SK-N-SH (cell line): Measurements from ENCODE around the gene UBE3C. TPM values are rescaled to one million over a fixed set of nuclear protein-coding genes. Genes with fewer than 3 reads are reported as not detected.

Experiments used
- CTCF ChIA-PET: fragments of 300-600, 350-600 bp; formaldehyde crosslinking; extraction: SDS; loops from one replicate; lab custom pipeline; 2021; lab: Yijun Ruan, JAX
- POLR2A ChIA-PET: fragments of 350-600 bp; sonication (Branson Sonifier 250); formaldehyde crosslinking; extraction: SDS; loops from one replicate; lab custom pipeline; 2020; ENCODE audit warnings: antibody characterized with exemption, inconsistent platforms; lab: Yijun Ruan, JAX
- DNase-seq: peaks from one replicate; pipeline ENCODE4 v3.0.0; 2012
- H2AFZ ChIP-seq: fragments of 200-600 bp; sonication (generic); 2 replicates; pipeline ENCODE4 v1.8.1; 2016; ENCODE audit warnings: antibody characterized with exemption, mild to moderate bottlenecking, low read depth
- H3F3A ChIP-seq: fragments of 200-600 bp; sonication (generic); replicated peaks from 2 replicates; pipeline ENCODE3; 2016; ENCODE audit warnings: antibody characterized with exemption, mild to moderate bottlenecking; ENCODE audit not compliant: insufficient read depth
- H3K27ac ChIP-seq, 2 experiments: fragments of 200-500 bp in 1 of 2; fragments of 200-600 bp in 1 of 2; sonication (Bioruptor generic) in 1 of 2; sonication (generic), shearing (Covaris generic) in 1 of 2; 2 replicates each; pipeline versions ENCODE4 v1.5.1 to v1.6.1; 2014 to 2016; ENCODE audit warnings: low read depth in 2 of 2, inconsistent platforms in 1 of 2, low read length in 1 of 2, mild to moderate bottlenecking in 1 of 2, mixed read lengths in 1 of 2
- H3K27me3 ChIP-seq: fragments of 200-600 bp; sonication (generic), shearing (Covaris generic); 2 replicates; pipeline ENCODE4 v1.6.1; 2016; ENCODE audit warnings: mixed run types; ENCODE audit not compliant: insufficient read depth
- H3K36me3 ChIP-seq, 2 experiments: fragments of 200-500 bp in 1 of 2; fragments of 200-600 bp in 1 of 2; sonication (Bioruptor generic) in 1 of 2; sonication (generic) in 1 of 2; replicated peaks in 1 of 2; 2 replicates each; pipeline versions ENCODE3 to v1.5.1; 2014 to 2016; ENCODE audit warnings: low read length in 1 of 2, mild to moderate bottlenecking in 1 of 2; ENCODE audit not compliant: insufficient read depth in 2 of 2, control insufficient read depth in 1 of 2
- H3K4me1 ChIP-seq, 2 experiments: fragments of 200-500 bp in 1 of 2; fragments of 200-600 bp in 1 of 2; sonication (Bioruptor generic) in 1 of 2; sonication (generic), shearing (Covaris generic) in 1 of 2; 2 replicates each; pipeline versions ENCODE4 v1.5.1 to v1.6.1; 2014 to 2016; ENCODE audit warnings: low read depth in 1 of 2, low read length in 1 of 2, mixed run types in 1 of 2; ENCODE audit not compliant: insufficient read depth in 2 of 2, control insufficient read depth in 1 of 2
- H3K4me2 ChIP-seq: fragments of 200-600 bp; sonication (generic), shearing (Covaris generic); 2 replicates; pipeline ENCODE4 v1.6.1; 2017; ENCODE audit warnings: mixed run types
- H3K4me3 ChIP-seq, 2 experiments: fragments of 200-500 bp in 1 of 2; fragments of 200-600 bp in 1 of 2; sonication (Bioruptor generic) in 1 of 2; sonication (generic), shearing (Covaris generic) in 1 of 2; 2 replicates each; pipeline versions ENCODE4 v1.5.1 to v1.8.1; 2014 to 2016; ENCODE audit warnings: low read depth in 2 of 2, inconsistent platforms in 1 of 2, low read length in 1 of 2, mild to moderate bottlenecking in 1 of 2, mixed read lengths in 1 of 2, moderate library complexity in 1 of 2
- H3K79me2 ChIP-seq: fragments of 200-600 bp; sonication (generic); 2 replicates; pipeline ENCODE4 v1.8.1; 2017; ENCODE audit warnings: mild to moderate bottlenecking; ENCODE audit not compliant: insufficient read depth
- H3K9ac ChIP-seq: fragments of 200-600 bp; sonication (generic); 2 replicates; pipeline ENCODE4 v1.6.1; 2017; ENCODE audit warnings: mixed run types
- H3K9me2 ChIP-seq: fragments of 200-600 bp; sonication (generic); 2 replicates; pipeline ENCODE4 v1.6.1; 2017; ENCODE audit warnings: mixed run types
- H3K9me3 ChIP-seq: fragments of 200-600 bp; sonication (generic); 2 replicates; pipeline ENCODE4 v1.6.1; 2017; ENCODE audit warnings: mixed run types, mild to moderate bottlenecking, moderate library complexity
- H4K20me1 ChIP-seq: fragments of 200-600 bp; sonication (generic); 2 replicates; pipeline ENCODE4 v1.6.1; 2017; ENCODE audit warnings: mild to moderate bottlenecking, mixed run types; ENCODE audit not compliant: insufficient read depth
- ELF1 ChIP-seq: IDR thresholded peaks from 2 replicates; pipeline ENCODE4 v1.4.0; 2012
- EZH2phosphoT487 ChIP-seq: fragments of 200-600 bp; sonication (generic); IDR thresholded peaks from 2 replicates; pipeline ENCODE4 v1.6.1; 2017; ENCODE audit warnings: low read depth, mixed run types, mild to moderate bottlenecking, antibody characterized with exemption, moderate library complexity, borderline replicate concordance
- FOSL2 ChIP-seq: IDR thresholded peaks from 2 replicates; pipeline ENCODE4 v1.4.0; 2012; ENCODE audit warnings: low read depth, mild to moderate bottlenecking, moderate library complexity, borderline replicate concordance
- FOXJ3 ChIP-seq: sonication (generic); formaldehyde crosslinking; IDR thresholded peaks from 2 replicates; pipeline ENCODE4 v1.5.1; 2020; ENCODE audit warnings: mild to moderate bottlenecking, missing genetic modification reagents
- FOXM1 ChIP-seq: IDR thresholded peaks from 2 replicates; pipeline ENCODE4 v1.4.0; 2012; ENCODE audit warnings: low read depth, mild to moderate bottlenecking
- GABPA ChIP-seq: IDR thresholded peaks from 2 replicates; pipeline ENCODE4 v1.4.0; 2012; ENCODE audit warnings: low read depth, mild to moderate bottlenecking
- NFIC ChIP-seq: IDR thresholded peaks from 2 replicates; pipeline ENCODE4 v1.4.0; 2012; ENCODE audit warnings: borderline replicate concordance
- PBX3 ChIP-seq: IDR thresholded peaks from 2 replicates; pipeline ENCODE4; 2012
- POLR2AphosphoS5 ChIP-seq: IDR thresholded peaks from 2 replicates; pipeline ENCODE4 v1.6.1; 2012; ENCODE audit warnings: low read depth, low read length
- REST ChIP-seq: IDR thresholded peaks from 2 replicates; pipeline ENCODE4 v1.6.1; 2012; ENCODE audit warnings: mild to moderate bottlenecking, low read depth, low read length, moderate library complexity
- RFX5 ChIP-seq: IDR thresholded peaks from 2 replicates; pipeline ENCODE4 v1.6.1; 2012; ENCODE audit warnings: mild to moderate bottlenecking, improper control_type of control experiment, low read length
- RXRA ChIP-seq: IDR thresholded peaks from 2 replicates; pipeline ENCODE4 v1.4.0; 2012; ENCODE audit warnings: low read depth, mild to moderate bottlenecking, borderline replicate concordance
- SIN3A ChIP-seq: IDR thresholded peaks from 2 replicates; pipeline ENCODE4 v1.6.1; 2012; ENCODE audit warnings: low read depth, mild to moderate bottlenecking, low read length, moderate library complexity, borderline replicate concordance
- SMC3 ChIP-seq: IDR thresholded peaks from 2 replicates; pipeline ENCODE4 v1.6.1; 2012; ENCODE audit warnings: low read depth, low read length, improper control_type of control experiment
- TCF12 ChIP-seq: IDR thresholded peaks from 2 replicates; pipeline ENCODE4 v1.4.0; 2012
- TEAD4 ChIP-seq: IDR thresholded peaks from 2 replicates; pipeline ENCODE4 v1.4.0; 2012; ENCODE audit warnings: mild to moderate bottlenecking, borderline replicate concordance; ENCODE audit not compliant: insufficient read depth
- USF1 ChIP-seq: IDR thresholded peaks from 2 replicates; pipeline ENCODE4 v1.4.0; 2012; ENCODE audit warnings: low read depth, borderline replicate concordance
- YY1 ChIP-seq: IDR thresholded peaks from 2 replicates; pipeline ENCODE4 v1.4.0; 2012; ENCODE audit warnings: low read depth, mild to moderate bottlenecking
- ZBTB33 ChIP-seq: IDR thresholded peaks from 2 replicates; pipeline ENCODE4 v1.4.0; 2012; ENCODE audit warnings: low read depth, borderline replicate concordance
- WGBS: methylation state at CpG from one replicate; pipeline ENCODE4 v1.1.6; 2017; ENCODE audit warnings: low lambda C conversion rate; 5-methylcytosine and 5-hydroxymethylcytosine counted together
- polyA plus RNA-seq, 3 experiments: library from polyadenylated mRNA; depleted of rRNA; stranded (reverse); fragments of >200 nt; gene quantifications; 2 replicates each; pipeline ENCODE4 v1.2.3, GENCODE V29; 2012

Gene UBE3C
- polyA plus RNA-seq, 1 of the 3 experiments (the other 2 are of a cell fraction) = 48.4 TPM

GRCh38 chr7:157291404-157292080 is 152.8 kb downstream of the UBE3C start:
- peak; percentile 41 for DNase-seq
- no peak overlapping the region for H3K9ac ChIP-seq
- no peak overlapping the region for H3K4me2 ChIP-seq
- no peaks in the 10 kb centered on the region for H3K4me1 ChIP-seq
- no peaks in the 10 kb centered on the region for H3F3A ChIP-seq
- no peaks in the 10 kb centered on the region for H3K27me3 ChIP-seq
- ChIA-PET POLR2A (no interaction called here), CTCF (no interaction called here)
- no peak for TF ChIP-seq RFX5
- no peak for TF ChIP-seq RXRA
- TF ChIP-seq PBX3 = no peak
- TF ChIP-seq TEAD4 = no peak
- TF ChIP-seq FOSL2 = no peak
- no peak for TF ChIP-seq POLR2AphosphoS5
- TF ChIP-seq YY1 = no peak
- TF ChIP-seq SIN3A = no peak
- TF ChIP-seq ZBTB33 = no peak
- no peak for TF ChIP-seq TCF12
- no peak for TF ChIP-seq USF1
- no peak for TF ChIP-seq SMC3
- TF ChIP-seq FOXJ3 = no peak
- no peak for TF ChIP-seq NFIC
- no peak for TF ChIP-seq ELF1
- no peak for TF ChIP-seq GABPA
- TF ChIP-seq FOXM1 = no peak
- no peak for TF ChIP-seq EZH2phosphoT487
- no peak for TF ChIP-seq REST
- H2AFZ ChIP-seq = no peak overlapping the region
- no peaks in the 10 kb centered on the region for H4K20me1 ChIP-seq
- H3K9me3 ChIP-seq = no peaks in the 10 kb centered on the region
- WGBS = 91% methylated on average over 24 of the region's 29 CpGs
- no peak overlapping the region for H3K4me3 ChIP-seq
- no peaks in the 10 kb centered on the region for H3K9me2 ChIP-seq
- H3K36me3 ChIP-seq = no peaks in the 10 kb centered on the region
- no peaks in the 10 kb centered on the region for H3K79me2 ChIP-seq
- no peak overlapping the region for H3K27ac ChIP-seq
